HG02981 (cell line): ENCODE data around the gene RASL10B.

Experiments
- ATAC-seq: cut with Tn5 transposase; IDR thresholded peaks from one replicate; pipeline ENCODE4 v1.9.1; 2021; ENCODE audit warnings: mild to moderate bottlenecking, moderate library complexity; ENCODE audit not compliant: unreplicated experiment

Gene RASL10B

DNA sequence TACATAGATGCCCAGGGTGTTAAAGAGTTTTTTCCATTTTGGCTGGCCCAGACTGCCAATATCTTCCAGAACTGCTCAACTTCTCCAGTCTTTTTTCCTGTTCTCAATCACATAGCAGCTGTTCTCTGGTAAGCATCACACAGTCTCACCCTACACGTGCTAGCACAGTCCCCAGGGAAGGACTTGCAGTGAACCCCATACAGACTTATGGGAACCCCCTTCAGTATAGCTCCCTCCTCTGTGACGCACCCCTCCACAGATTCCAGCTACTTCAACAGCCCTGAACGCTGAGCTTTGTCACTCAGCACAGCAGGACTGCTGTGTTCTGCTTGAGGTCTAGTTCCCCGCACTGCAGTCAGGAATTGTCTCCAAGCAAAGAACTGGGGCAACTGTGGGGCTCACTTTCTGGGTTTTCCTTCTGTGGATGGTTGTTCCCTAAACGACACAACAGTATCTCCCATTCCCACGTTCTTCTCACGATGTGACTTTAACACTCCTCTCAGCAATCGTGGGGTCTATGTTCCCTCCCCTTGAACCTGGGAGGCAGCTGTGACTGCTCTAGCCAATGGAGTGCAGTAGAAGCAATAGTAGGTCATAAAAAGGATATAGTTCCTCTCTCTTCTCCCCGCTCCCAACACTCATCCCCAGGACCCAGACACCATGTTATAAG lies 60.4 kb downstream of the RASL10B start:
- ATAC-seq, result no peak
